SK-N-DZ (cell line): Measurements from ENCODE around the gene PITPNC1.
"Not testable (repeated sequence)": the region's sequence is repeated elsewhere in the genome, so short reads cannot be mapped to it uniquely, and the experiment has no call there.

Experiments used
- DNase-seq: peaks from one replicate; pipeline ENCODE4 v3.0.0-alpha.2; 2015; ENCODE audit warnings: low spot score
- small RNA-seq, 2 experiments: library from RNA; depleted of rRNA; stranded (forward); fragments of <200 nt; gene quantifications; one replicate each; pipeline ENCODE3, GENCODE V24; 2014

Gene PITPNC1

DNA sequence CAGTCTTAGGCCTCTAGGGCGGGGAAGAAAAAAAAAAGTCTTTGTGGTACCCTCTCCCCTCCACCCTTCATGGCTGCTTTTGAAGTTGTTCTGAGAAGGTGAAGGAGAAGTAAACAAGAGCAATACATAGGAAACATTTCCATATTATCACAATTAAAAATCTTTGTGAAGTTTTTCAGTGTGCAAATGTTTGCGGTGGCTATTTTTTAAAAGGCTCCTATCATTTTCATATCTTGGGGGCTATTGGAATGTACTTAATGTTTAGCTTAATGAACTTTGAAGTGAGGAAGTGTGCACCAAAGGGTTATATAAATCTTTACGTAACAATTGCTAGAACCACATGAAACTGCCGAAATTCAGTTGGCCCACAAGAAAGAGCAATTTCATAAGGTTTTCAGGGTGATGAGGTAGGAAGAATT, 348.3 kb downstream of the PITPNC1 start:
- DNase-seq = no peak

DNA sequence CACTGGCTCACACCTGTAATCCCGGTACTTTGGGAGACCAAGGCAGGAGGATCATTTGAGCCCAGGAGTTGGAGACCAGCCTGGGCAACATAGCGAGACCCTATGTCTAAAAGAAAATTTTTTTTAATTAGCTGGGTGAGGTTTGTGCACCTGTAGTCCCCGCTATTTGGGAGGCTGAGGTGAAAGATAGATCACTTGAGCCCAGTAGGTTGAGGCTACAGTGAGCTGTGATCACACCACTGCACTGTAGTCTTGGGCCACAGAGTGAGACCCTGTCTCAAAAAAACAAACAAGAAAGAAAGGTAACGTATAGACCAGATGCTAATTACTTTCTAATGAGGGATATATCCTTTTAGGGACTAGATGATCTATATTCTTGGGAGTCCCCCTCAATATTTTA, 348.7 kb downstream of the PITPNC1 start:
- DNase-seq = no peak

DNA sequence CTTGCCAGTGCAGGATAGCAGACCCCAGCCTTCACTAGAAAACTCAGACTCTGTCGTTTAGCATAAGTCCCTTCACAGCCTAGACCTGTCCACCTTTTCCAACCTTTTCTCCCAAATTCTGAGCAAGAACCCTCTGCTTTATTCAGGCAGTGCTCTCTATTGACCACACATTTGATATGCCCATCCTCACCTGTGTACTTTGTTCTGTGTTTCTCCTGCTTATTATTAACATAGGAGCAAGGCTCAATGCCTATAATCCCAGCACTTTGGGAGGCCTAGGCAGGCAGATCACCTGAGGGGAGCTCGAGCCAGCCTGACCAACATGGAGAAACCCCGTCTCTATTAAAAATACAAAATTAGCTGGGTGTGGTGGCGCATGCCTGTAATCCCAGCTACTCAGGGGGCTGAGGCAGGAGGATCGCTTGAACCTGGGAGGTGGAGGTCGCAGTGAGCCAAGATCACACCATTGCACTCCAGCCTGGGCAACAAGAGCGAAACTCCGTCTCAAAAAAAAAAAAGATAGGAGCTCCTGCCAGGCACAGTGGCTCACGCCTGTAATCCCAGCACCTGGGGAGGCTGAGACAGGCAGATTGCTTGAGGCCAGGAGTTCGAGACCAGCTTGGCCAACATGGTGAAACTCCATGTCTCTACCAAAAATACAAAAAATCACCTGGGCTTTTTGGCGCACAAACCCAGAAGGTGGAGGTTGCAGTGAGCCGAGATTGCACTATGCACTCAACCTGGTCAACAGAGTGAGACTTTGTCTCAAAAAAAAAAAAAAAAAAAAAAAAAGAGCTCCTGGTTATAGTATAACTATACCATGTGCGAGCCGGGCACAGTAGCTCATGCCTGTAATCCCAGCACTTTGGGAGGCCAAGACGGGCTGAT, 350.3 kb downstream of the PITPNC1 start:
- DNase-seq = not testable (repeated sequence)

DNA sequence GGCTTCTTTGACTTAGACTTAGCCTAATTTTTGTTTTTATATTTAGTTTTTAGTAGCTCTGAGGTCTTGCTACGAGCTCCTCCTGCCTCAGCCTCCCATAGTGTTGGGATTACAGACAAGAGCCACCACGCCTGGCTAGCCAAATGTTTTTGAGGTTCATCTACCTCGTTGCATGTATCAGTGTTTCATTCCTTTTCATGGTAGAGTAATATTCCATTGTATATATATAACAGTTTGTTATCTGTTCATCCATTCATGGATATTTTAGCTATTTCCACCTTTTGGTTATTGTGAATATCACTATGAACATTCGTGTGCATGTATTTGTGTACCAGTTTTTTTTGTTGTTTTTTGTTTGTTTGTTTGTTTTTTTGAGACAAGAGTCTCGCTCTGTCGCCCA, 352.8 kb downstream of the PITPNC1 start:
- DNase-seq = no peak

DNA sequence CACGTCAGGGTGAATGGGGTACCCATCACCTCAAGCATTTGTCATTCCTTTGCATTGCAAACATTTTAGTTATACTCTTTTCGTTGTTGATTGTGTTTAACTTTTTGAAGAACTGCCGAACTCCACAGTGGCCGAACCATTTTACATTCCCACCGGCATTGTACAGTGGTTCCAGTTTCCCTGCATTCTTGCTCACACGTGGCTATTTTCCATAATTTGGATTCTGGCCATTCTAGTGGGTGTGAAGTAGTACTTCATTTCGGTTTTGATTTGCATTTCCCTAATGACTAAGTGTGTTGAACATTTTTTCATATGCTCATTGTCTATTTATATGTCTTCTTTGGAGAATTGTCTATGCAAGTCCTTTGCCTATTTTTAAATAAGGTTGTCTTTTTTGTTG, 353.6 kb downstream of the PITPNC1 start:
- DNase-seq = no peak

DNA sequence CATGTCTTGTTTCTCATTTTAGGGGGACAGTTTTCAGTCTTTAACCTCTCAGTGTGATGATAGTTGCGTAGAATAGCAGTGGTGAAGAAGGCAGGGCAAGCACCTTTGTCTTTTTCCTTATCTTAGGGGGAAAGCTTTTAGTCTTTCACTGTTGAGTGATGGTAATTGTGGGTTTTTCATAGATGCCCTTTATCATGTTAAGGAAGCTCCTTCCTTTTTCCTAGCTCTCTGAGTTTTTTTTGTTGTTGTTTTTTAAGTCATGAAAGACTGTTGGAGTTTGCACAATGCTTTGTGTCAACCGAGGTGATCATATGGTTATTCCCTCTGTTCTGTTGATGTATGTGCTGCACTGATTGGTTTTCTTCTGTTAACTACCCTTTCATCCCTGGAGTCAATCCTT, 356.4 kb downstream of the PITPNC1 start:
- no peak for DNase-seq

DNA sequence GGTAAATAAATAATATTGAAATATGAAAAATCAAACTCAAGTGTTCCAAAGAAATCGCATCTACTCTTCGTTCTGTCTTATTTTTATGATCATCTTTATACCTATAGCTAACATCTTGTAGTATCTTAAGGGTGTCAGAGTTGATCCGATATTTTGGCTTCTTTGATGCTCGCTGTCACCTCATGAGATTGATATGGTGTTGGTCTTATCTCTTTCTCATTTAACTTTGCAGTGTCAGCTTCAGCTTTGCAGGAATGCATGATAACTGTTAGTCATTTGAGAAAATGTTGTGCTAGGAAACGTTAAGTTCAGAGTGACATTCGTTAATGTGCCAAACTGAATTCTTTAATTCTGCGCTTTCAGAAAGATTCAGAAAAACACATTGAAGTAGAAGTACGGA, 360.1 kb downstream of the PITPNC1 start:
- DNase-seq = no peak

DNA sequence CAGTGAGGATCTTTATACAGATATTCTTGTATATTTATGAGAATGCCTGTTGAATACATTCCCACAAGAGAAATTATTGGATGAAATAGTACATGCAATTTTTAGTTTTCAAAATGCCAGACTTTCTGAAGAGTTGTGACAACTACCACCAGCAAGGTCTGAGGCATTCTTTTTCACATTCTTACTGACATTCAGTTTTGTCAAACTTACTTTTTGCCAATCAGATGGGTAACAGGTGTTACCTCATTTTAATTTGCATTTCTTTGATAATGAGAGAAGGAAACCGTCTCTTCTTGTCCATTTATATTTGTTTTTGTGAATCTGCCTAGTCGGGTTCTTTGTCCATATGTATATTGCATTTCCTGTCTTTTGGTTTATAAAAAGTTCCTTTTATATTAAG, 364.9 kb downstream of the PITPNC1 start:
- DNase-seq = no peak

Small RNAs within 50 kb of the gene (small RNA-seq; reads per million reads assigned to genes)
- gene MIR548AA2 = 0 reads per million in 2 experiments
- 0 reads per million in 2 experiments for gene MIR548D2
- gene RF00019 = 0 reads per million in 2 experiments
- 0 reads per million in 2 experiments for gene RN7SL756P
- 5.3 to 7.2 reads per million in 2 experiments for gene SNORA38B
